Neural progenitor cell (in vitro differentiated cells): ENCODE data around the gene PRND.

Source experiments
- CTCF ChIP-seq: fragments of 200-600 bp; sonication (generic); IDR thresholded peaks from 2 replicates; pipeline ENCODE4 v1.5.1; 2017; ENCODE audit warnings: antibody characterized with exemption, mild to moderate bottlenecking
- EZH2 ChIP-seq: fragments of 200-600 bp; sonication (generic); IDR thresholded peaks from 2 replicates; pipeline ENCODE4 v1.6.1; 2017; ENCODE audit warnings: antibody characterized with exemption, mild to moderate bottlenecking, moderate library complexity
- EZH2phosphoT487 ChIP-seq: fragments of 200-600 bp; sonication (generic); IDR thresholded peaks from 2 replicates; pipeline ENCODE4 v1.6.1; 2017; ENCODE audit warnings: antibody characterized with exemption

- no peak for TF ChIP-seq CTCF
- TF ChIP-seq EZH2 = no peak
- no peak for TF ChIP-seq EZH2phosphoT487
Observed at GRCh38 chr20:4709261-4710105, 12.2 kb upstream of the PRND start.
